ENCODE results near the gene SLC35E4. TPM values are rescaled to one million over a fixed set of nuclear protein-coding genes. Genes with fewer than 3 reads are reported as not detected.

SLC35E4 gene
- total RNA-seq, 6 experiments from 2014 or later, result 4.9 to 7.4 (median 5.5) TPM

DNA sequence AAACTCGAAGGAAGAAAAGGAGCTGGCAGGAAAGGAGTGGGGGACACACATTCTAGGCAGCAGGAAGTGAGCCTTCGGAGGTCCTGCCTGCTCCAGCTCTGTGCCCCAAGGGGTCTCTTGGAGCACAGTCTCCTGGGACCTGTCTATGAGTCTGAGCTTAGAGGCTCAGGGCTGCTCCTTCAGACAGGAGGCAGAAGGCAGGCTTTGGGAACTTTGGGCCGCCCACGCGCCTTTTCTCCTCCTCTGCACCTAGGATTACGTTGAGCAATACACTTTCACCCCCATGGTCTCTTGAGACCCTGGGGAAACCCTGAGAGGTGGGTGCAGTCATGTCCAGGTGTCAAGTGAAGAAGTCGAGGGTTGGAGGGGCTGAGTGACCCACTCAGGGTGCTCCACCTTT lies 27.6 kb upstream of the SLC35E4 start:
- Mint-ChIP-seq H3K9me3 (no peaks in the 10 kb centered on the region), H3K36me3 (ENCODE audit: low read depth) (no peaks in the 10 kb centered on the region), H3K4me1 (ENCODE audit: low read depth) (peaks cover 55% of the 10 kb centered on the region), H3K27me3 (ENCODE audit: insufficient read depth) (no peaks in the 10 kb centered on the region; the same call in 1 of the 2 replicates), H3K4me3 (no peak overlapping the region), H3K27ac (no peak overlapping the region)
- TF ChIP-seq CTCF (IDR thresholded peaks at IDR 0.05), result no peak
- no peak for DNase-seq

GRCh38 chr22:30609260-30610185 lies 26.1 kb upstream of the SLC35E4 start:
- no peak for TF ChIP-seq CTCF (IDR thresholded peaks at IDR 0.05)
- Mint-ChIP-seq H3K4me3 (peak overlapping the region; percentile 58), H3K4me1 (ENCODE audit: low read depth) (peaks cover 55% of the 10 kb centered on the region), H3K27me3 (ENCODE audit: insufficient read depth) (no peaks in the 10 kb centered on the region; the same call in 1 of the 2 replicates), H3K27ac (peak overlapping the region; percentile 84), H3K9me3 (no peaks in the 10 kb centered on the region), H3K36me3 (ENCODE audit: low read depth) (no peaks in the 10 kb centered on the region)
- DNase-seq, result peak; percentile 74

GRCh38 chr22:30610299-30610698 lies 25.3 kb upstream of the SLC35E4 start:
- Mint-ChIP-seq H3K36me3 (ENCODE audit: low read depth) (no peaks in the 10 kb centered on the region), H3K9me3 (no peaks in the 10 kb centered on the region), H3K27ac (no peak overlapping the region; the same call in 1 of the 2 replicates), H3K4me1 (ENCODE audit: low read depth) (peaks cover 54% of the 10 kb centered on the region), H3K27me3 (ENCODE audit: insufficient read depth) (no peaks in the 10 kb centered on the region; the same call in 1 of the 2 replicates), H3K4me3 (no peak overlapping the region)
- TF ChIP-seq CTCF (IDR thresholded peaks at IDR 0.05), result no peak
- no peak for DNase-seq

DNA sequence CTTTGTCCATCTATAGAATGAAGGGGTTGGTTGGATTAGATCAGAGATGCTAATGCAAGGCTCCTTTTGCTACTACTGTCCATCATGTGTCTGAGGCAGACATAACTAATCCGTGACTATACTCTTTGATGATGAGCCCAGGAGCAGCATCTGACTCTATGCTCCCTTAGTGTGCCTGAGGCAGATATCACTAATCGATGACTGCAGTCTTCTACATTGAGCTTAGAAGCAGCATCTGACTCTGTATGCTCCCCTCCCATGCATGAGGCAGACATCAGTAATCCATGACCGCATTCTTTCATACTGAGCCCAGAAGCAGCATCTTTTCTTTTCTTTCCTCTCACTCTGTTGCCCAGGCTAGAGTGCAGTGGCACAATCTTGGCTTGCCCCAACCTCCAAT lies 24.4 kb upstream of the SLC35E4 start:
- peaks cover 45% of the 10 kb centered on the region for H3K4me1 Mint-ChIP-seq (ENCODE audit: low read depth)
- H3K9me3 Mint-ChIP-seq, result no peaks in the 10 kb centered on the region
- no peak overlapping the region for H3K27ac Mint-ChIP-seq
- no peaks in the 10 kb centered on the region for H3K36me3 Mint-ChIP-seq (ENCODE audit: low read depth)
- peak; percentile 46 for DNase-seq
- TF ChIP-seq CTCF (IDR thresholded peaks at IDR 0.05), result no peak
- H3K27me3 Mint-ChIP-seq (ENCODE audit: insufficient read depth), result no peaks in the 10 kb centered on the region; the same call in 1 of the 2 replicates
- no peak overlapping the region for H3K4me3 Mint-ChIP-seq

GRCh38 chr22:30612789-30613188 lies 22.8 kb upstream of the SLC35E4 start:
- TF ChIP-seq CTCF (IDR thresholded peaks at IDR 0.05), result 0 out of 2 replicates have a peak, but pooled peaks have one; percentile 14
- peaks cover 32% of the 10 kb centered on the region for H3K4me1 Mint-ChIP-seq (ENCODE audit: low read depth)
- H3K27ac Mint-ChIP-seq, result no peak overlapping the region
- no peak for DNase-seq
- H3K4me3 Mint-ChIP-seq, result no peak overlapping the region
- H3K36me3 Mint-ChIP-seq (ENCODE audit: low read depth), result no peaks in the 10 kb centered on the region
- no peaks in the 10 kb centered on the region; the same call in 1 of the 2 replicates for H3K27me3 Mint-ChIP-seq (ENCODE audit: insufficient read depth)
- H3K9me3 Mint-ChIP-seq, result no peaks in the 10 kb centered on the region
